GM18907 (cell line): ENCODE measurements around the gene IGFBP2.

Experiments used
- ATAC-seq: cut with Tn5 transposase; IDR thresholded peaks from one replicate; pipeline ENCODE4 v1.9.1; 2021; ENCODE audit warnings: mild to moderate bottlenecking, moderate library complexity; ENCODE audit not compliant: unreplicated experiment

IGFBP2 gene

DNA sequence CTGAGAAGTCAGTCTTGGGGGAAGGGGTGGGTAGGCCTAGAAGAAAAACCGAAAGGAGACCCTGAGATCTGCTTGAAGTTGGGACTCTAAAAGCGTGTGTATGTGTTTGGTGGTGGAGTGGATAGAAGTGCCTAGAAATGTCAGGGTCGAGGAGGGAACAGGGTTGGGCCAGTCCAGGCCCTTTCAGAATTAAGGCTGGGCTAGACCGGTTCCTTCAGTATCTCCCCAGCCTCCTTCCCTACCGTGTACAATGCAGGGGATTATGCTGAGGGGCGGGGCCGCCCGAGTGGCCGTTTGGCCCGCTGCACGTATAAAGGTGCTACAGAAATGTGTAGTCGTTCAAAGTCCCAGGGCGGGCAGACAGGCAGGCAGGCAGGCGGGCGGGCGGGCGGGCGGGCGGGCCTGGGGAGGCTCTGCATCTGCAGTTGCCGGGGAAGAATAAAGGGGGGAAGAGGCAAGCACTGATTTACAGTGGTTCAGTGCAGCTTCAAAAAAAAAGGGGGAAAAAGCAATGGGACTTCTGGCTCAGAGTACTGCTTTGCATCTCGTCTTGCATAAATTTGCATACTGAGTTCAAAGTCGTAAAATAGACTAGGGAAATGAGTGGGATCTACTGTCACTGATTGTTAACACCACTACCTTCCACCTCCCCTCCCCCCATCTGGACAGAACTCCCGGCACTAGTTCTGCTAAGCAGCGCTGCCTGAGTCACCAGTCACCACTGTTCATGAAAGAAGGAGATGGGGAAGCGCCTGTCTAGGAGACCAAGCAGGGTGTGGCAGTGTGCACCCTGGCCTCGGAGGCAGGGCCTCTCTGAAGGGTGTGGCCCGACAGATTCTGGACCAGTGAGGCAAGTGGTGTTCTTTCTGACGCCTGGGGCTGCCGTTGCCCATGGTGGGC lies 3.6 kb downstream of the IGFBP2 start:
- ATAC-seq = no peak

DNA sequence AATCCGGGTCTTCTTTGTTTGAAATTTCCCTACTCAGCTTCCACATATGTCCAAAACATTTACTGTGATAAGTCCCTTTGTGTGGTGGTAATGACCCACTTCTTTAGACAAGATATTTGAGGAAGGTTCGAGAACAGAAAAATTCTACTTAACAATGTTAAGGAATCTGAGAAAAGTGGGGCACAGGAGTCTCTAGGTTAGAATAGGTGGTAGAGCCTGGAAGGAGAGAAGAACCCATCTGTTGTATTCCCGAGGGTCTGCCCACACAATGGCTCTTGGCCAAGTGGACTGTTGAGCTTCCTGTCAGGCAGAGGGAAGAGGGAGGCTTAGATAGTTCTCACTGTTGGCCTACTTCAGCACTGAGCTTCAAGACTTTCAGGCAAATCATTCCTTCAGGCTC lies 4.3 kb downstream of the IGFBP2 start:
- ATAC-seq = no peak

DNA sequence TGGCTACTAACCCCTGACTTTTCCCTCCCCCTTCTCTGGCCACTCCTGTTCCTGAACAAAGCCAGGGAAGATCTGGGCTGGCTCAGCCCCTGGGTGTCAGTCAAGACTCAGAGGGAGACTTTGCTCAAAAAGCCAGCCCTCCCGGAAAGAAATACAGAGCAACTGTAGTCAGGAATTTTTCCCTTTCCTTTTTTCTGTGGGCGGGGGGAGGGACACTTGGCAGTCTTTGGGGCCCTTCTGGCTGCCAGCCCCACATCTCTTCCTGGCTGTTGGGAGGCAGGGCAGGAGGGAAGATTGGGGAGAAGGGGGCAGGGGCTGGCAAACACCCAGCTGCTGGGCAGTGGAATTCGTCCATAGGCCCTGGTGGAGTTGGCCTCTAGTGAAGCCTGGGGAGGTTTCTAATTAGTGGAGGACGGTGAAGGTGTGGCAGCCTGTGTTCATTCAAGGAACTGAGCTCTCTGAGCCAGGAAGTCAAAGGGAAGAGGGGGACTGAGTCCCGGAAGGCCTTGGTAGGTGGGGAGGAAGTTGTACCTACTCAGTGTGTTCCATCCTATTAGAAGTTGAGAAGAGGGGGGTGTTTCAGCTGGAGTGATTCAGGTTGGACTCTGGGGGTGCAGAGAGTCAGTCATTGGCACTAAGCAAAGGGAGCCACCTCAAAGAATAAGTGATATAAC lies 10.9 kb downstream of the IGFBP2 start:
- no peak for ATAC-seq

DNA sequence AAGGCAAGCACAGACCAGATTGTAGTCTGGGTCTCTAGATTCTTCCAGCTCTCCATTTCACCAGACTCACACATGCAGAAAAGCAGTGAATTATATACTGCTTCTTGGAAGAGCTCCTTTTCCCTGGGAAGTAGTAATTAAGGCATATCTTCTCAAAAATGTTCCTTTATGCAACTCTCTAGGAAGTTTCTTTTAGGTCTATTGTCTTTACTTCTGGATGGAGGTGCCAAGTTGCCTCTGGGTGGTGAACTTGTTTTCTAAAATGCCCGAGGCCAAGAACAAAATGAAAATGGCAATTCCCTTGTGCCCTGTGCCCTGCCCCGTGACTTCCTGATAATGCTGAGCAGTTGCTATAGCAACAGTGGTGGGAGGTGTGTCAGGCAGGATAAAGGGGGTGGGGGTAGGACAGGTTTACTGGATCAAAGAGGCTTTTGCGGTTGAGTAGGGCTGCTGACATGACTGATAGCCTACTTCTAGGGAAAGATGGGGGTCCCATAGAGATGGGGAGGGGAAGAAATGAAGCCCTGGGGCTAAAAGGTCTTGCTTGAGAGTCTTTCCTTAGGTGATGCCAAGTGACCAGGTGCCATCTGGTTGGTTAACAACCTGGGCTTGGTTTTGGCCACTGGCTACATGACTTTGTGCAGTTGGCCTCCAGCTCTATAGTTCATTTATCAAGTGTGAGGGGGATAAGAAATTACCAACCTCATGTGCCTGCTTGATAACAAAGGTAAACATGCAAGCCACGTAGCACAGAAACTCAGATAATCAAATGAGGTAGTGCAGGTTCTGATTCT lies 11.8 kb downstream of the IGFBP2 start:
- ATAC-seq = no peak

DNA sequence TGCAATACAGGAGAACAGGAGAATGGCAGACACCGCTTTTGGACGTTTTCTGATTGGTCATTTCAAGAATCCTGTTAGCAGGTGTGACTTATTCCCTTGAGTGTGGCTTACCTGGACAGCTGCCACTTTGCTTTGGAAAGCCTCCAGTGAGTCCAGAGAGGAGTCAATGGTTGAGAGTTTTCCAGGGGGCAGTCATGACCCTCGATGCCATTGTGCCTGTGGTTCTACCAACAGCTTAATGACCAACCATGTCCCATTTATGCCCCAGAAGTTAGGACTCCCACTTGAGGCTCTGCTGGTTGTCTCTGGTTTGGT lies 12.4 kb downstream of the IGFBP2 start:
- no peak for ATAC-seq

DNA sequence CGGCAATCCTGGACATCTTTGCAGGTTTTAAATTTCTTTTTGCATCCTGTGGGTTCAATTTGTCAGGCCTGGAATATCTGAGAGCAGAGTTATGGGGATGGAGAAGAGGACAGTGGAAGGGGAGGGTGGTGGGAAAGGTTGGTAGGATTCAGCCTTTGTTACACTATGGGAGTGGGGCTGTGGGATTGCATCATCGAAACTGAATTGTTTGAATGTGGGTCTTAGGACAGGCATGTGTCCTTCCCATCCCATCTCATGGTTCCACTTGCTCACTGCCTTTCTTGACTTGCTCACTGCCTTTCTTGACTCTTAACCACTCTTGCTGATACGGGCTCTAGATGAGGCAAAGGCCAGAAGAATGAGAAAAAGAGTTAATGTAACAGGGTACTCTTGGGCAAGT lies 12.9 kb downstream of the IGFBP2 start:
- no peak for ATAC-seq

DNA sequence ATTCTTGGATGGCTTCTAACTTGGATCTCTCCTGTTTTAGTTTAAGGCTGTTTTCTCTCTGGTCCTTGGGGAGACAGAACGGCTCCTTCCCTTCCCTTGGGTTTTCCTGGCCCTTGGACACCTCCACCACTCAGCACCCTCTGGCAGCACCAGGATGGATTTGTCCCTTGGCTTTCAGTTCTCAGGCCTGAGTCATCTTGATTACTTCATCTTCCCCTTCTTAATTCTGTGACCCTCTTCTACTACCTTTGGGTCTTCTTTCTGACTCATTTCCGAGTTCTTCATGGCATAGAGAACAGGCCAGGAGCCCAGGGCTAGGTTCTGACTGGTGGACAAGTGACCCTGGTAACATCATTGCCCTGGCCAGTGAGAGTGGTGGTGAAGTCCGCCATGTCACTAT lies 14.9 kb downstream of the IGFBP2 start:
- ATAC-seq = no peak

DNA sequence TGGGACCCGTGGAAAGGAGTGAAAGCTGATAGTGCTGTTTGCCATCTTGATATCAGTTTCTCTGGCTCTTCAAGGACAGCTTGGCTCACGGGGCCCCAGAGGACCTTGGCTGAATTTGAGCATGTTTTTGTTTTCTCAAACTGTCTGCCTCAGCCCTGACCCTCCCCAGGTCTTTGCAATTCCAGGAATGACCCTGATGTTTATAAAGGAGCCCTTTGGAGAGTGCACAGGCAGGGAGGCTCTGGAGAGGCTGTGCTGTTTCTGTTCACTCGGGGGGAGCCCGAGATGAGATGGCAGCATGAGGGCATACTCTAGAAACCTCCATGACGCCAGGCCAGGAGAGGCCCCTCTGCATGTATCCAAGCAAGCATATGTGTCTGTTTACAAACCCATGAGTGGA lies 16.4 kb downstream of the IGFBP2 start:
- no peak for ATAC-seq

DNA sequence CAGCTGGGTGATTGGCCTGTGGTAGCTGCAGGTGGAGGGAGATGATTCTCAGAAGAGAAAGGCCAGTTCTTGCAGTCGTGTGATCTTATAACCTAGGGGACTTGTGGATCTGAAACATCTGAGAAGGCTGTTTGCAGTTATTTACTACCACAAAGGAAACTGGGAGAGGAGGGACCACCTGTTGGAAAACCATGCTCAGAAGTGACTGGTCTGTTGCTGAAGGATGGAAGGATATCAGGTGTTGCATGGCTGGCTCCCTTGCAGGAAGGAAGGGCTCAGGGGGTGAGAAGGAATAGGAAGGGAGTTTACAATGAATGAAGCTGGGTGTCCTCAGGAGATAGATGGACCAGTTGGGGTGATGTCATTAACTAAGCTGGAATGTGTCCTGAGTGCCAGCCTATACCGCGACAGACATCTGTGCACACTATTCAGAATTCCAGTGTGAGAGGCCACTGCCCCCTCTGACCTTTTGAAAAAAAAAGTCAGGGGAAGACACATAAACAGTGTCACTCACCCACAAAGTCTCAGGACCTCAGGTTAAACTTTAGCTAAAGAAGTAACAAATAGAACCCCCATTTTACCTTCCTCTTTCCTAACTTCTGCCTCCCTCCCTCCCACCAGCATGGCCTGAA lies 17.5 kb downstream of the IGFBP2 start:
- no peak for ATAC-seq

DNA sequence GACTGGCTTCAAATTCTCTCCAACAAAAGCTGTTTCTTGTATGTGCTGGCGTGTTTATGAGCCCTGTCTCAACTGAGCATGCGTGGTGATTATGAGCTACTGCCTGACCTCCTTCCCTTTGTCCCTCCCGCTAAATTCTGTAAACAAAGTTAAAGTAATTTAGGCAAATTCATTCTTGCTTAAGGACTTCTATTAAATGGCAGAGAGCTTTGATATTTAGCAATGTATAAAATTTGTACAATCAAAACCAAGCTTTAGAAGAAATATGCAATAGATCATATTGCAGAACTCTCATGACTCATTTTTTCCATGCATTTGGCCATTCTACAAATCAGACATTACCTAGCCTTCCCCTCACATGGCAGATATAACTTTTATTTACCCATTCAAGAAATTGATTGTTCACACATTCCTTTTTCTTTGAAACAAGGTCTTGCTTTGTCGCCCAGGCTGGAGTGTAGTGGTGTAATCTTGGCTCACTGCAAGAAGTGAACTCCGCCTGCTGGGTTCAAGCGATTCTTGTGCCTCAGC lies 18.2 kb downstream of the IGFBP2 start:
- ATAC-seq = no peak

DNA sequence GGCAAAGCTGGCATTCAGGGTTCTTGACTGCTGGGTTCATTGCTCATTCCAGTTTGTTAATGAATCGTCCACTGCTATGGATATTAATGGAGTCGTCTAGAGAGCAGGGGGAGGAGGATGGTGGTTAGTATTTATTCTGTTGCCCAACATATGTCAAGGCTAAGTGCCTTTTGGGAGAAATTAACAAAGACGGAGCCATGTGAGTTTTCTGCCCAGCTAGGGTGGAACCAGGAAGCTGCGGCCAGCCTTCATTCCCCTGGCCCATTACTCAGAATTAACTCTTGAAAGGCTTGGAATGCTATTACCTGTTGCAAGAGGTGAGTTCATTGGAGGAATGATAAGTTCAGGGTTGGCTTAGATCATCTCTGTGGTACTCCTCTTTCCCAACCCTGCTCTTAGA lies 19.3 kb downstream of the IGFBP2 start:
- ATAC-seq = no peak

DNA sequence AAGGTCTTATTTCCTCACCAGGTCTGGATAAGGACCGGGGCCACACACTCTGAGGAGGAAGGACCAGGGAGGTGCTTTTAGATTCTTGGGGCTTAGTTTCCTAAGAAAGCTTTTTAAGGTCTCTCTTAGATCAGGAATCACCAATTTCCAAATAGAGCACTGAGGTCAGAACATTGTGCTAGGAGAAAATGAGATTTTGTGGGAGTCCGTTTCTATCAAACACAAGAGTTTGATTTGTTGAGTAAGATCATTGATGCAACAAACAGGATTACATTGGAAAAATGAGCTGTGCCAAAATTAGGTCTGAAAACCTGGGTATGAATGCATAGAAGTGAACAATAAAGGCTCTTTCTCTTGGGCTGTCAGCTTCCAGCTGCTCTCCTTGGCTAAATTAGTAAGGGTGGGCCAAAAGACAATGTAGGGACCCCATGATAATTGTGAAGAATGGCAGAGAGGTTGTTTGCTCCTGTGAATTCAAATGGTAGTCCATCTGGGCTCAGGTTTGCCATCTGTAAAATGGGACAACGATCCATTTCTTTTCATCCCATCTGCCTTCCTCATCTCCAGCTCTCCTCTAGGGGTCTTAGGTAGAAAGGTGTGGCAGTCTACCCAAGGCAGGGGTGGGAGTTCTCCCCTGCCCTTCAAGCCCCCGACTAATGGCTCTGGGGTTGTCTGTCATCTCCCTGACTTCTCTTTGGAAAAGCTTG lies 20.0 kb downstream of the IGFBP2 start:
- ATAC-seq = no peak

DNA sequence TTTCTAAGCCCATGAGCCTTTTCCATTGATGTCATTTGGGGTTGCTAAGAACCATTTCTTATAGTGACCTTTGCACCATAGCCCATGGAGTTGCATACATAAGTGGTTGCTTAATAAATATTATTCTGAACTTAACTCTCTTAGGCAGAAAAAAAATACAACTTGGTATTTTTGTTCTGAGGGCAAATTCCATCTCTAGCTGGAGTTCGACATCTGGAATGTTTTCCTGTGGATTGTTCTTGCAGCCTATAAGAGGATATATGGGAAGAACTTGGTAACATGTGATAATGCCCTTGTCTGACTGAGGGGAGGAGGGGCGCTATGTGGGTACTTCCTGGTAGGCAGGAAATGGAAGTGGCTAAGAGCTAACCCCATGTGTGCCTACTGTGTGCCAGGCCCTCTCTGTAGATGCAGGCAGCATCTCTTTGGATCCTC lies 20.7 kb downstream of the IGFBP2 start:
- ATAC-seq = no peak

DNA sequence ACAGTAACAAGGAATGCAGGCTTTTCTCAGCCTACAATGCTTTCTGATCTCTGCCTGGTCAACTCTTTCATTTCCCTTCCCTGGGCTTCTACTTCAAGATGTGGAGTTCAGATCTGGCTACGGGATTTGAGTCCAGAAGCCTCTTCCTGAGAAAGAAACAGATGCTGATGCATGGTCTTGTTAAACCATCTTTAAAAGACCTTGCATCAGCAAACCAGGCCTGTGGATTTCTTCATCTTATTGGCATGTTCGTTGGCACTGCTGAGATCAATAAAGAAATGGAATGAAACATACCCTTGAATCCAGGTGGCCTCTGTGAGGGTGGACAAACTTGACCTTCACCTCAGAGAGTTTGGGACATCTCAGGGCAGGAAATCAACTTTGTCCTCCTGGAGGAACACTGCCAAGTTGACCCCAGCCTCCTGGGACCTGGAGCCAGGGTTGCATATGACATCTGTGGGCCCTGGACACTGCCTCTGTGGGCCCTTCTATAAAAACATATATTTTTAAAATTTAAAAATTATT lies 21.4 kb downstream of the IGFBP2 start:
- no peak for ATAC-seq

DNA sequence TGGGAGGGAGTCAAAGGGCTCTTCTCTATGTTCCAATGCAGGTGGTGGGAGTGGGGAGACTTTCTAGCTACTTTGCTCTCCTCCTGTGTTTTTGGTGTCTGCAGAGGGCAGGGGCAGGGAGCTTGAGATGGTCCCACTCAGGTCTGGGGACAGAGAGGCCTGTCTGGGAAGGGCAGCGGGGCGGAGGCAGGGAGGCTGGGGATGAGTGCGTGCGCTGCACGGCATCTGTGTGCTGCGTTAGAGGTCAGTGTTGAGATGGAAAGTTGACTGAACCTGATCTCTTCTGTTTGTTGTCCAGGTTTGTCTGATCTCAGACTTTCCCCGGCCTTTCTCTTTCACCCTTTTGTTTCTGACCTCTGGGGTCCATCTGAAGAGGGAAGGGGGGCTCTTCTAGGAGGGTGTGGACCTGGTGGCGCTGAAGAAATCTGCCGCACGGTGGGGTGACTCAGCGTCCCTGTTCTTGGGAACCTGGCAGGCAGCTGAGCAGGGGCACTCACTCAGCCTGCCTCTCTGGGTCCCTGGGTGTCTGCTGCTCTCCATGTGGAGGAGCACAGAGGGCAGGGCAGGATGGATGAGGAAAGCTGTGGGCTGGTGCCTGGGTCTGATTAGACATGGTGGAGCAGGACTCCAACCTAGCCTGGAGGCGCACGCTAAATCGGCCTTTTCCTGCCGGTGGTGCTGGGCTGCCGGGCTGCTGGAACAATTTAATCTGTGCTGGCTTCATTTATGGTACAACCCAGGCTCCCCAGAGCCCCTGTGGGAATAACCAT lies 24.1 kb downstream of the IGFBP2 start:
- ATAC-seq = no peak

DNA sequence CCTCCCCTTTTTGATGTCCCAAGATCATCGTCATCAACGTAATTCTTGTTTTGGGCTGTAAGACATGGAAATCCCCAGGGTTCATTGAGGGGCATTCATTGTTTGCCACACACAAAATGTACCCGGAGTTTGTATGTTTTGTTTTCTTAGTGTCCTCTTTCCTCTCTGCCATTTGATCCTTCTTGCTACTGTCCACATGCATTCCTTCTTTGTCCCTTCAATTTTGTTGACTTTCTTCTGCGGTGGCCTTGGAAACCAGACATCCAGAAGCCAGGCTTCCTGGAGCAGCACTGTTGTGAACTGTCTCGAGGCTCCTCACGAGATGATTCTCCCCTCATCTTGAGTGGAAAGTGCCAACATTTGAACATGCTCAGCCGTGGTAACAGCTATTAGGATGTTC lies 24.8 kb downstream of the IGFBP2 start:
- no peak for ATAC-seq

DNA sequence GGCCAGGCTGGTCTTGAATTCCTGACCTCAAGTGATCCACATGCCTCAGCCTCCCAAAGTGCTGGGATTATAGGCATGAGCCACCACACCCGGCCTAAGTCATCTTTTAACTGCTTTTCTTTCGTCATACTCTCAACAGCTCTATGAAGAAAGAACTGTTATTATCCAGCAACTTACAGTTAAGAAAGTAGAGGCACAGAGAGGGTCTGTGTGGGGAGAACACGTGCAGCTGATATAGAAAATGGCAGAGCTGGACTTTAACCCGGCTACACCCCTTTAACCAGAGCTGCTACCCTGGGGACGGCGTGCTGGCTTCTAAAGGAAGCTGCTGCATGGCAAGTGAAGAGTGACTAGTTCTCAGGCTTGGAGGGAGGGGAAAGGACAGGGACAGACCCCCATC lies 25.5 kb downstream of the IGFBP2 start:
- no peak for ATAC-seq

DNA sequence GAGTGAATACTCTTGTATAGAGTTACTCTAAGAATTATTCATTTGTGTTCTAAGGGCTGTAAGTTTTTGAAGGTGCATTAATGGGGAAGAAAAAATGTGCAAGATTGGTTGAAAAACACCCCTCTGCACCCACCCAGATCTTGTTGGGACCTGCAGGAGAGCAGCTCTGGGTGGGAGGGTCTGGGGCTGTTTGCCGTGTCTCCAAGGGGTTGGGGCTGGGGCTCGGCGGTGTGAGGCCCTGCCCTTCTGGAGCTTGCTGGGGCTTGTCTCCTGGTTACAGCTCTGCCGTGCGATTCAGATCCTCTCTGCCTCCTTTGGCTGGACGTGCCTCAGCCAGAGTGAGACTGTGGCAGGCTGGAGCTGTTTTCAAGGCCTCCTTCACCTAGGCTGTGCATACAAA lies 26.1 kb downstream of the IGFBP2 start:
- ATAC-seq = no peak

DNA sequence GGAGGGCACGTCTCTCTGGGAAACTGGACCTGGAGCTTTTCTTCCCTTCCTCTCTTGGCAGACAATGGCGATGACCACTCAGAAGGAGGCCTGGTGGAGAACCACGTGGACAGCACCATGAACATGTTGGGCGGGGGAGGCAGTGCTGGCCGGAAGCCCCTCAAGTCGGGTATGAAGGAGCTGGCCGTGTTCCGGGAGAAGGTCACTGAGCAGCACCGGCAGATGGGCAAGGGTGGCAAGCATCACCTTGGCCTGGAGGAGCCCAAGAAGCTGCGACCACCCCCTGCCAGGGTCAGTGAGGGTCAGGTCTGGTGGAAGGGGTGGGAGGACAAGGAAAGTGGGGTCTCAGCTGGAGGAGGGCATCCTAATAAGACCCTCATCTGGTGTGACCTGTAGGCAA lies 27.3 kb downstream of the IGFBP2 start:
- ATAC-seq = no peak
